Ammon's horn (tissue), 1 donor: ENCODE data around the gene SRSF4.
"Not testable (repeated sequence)": the region's sequence is repeated elsewhere in the genome, so short reads cannot be mapped to it uniquely, and the experiment has no call there.

ENCODE experiments used
- DNase-seq: peaks from one replicate; pipeline ENCODE4 v3.0.0-alpha.2; 2016; ENCODE audit warnings: low spot score

The SRSF4 gene

GRCh38 chr1:29181413-29182225 lies at the start of gene SRSF4:
SRSF4 (minus strand) TSS chr1:29181900; CDS start chr1:29181752, 148 bp downstream.
- peak; percentile 98 for DNase-seq

DNA sequence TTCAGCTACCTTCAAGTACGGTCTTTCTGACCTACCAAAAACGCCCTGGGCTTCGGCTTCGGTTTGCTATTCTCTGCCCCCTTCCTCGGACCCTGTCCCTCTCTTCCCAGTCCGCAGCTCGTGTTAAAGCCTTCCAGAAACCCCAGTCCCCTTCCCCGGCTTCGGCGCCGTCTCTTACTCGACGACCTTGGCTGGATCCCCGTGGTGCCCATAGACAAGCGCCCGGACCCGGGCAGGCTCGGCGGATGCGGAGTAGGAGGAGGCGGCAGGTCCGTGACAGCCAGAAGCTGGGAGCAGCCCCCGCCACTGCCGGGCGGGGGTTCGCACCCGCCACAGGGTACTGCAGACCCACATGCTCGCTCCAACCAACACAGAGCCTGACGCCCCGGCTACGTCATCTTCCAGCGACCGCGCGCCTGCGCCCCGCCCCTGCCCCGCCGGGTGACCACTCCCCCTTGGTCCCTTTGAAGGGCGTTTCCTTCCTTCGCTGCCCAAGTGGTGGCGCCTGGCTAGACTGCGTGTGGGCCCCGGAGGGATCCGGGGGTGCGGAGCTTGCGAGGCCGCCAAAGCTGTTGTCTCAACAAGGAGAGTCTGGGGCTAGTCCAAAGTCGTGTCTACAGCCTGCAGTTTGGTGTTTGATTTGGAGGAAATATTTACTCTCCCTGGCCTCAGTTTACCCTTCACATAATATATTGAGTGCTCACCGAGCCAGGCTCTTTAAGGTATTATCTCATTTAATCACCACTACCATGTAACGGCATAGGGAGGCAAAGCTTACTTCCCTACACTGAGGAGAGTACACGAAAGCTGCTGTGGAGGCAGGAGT lies 49.1 kb upstream of the SRSF4 start, which contains the start of gene MECR:
MECR (minus strand) TSS at position 382 of the 826 bp plus-strand sequence; CDS start at position 354, 28 bp downstream.
- DNase-seq, result peak; percentile 93

DNA sequence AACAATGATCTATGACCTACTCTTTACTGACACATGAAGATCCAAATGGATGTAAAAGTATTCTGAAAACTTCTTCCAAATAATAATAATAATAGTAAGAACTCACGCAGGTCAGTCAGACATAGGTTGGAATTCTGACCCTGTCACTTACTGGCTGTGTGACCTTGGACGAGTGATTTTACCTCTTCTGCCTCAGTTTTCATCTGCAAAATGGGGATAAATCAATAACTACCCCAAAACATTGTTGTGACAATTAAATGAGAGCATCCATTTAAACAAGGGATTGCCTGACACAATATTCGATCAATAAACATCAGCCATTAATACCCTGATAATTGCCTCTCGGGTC lies 48.5 kb upstream of the SRSF4 start:
- no peak for DNase-seq

- no peak for DNase-seq
Measured at GRCh38 chr1:29227511-29227910, 45.8 kb upstream of the SRSF4 start.

DNA sequence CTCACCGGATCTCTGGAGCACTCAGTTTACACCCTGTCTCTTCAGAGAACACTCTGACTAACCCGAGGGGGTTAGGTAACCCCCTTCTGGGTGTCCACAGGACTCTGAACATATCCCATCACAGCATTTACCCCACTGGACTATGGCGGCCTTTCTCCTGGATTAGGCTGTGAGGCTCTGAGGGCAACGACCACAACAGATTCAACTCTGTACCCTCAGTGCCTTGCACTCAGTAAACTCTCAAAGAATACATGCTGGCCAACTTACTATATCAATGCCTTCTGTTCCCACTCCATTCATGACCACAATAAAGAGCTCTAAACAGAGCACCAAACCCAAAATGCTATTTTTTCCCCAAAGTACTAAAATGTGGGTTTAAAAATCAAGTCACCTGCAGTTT lies 43.7 kb upstream of the SRSF4 start:
- DNase-seq, result no peak

DNA sequence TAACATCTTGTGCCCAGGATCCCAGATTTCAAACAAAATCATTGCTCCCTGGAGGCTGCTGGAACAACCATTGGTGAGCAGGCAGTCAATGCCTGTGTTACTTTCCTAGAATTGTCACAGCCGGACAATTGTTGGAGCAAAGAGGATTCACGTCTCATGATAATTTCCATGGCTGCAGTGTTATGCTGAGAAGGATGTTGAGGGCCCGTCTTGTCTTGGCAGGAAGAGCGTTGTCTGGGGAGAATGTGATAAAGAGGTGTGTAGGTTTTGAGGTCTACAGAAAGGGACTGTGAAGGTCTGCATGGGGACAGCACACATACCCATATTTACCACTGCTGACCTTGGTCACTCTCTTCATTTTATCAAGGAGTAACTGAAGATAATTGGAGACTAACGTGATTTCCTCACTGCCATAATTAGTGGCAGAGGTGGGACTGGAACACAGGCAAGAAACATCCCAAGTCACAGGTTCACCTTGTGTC lies 42.7 kb upstream of the SRSF4 start:
- DNase-seq, result no peak

DNA sequence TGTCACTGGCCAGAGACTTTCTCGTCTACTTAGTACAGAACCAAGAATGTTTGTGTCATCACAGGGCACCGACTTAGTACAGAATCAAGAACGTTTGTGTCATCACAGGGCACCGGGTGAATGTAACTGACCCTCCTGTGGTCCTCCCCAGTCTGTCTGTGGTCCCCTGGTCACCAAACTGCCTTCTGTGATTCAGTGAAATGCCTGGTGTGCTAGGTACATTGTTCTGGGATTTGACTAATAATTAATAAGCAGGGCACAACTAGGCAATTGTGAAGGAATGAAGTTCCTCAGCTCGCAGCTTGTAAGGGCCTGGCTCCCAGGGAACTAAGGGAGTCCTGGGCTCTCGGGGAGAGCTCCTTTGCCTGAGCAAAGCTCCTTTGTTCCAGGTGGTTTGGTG lies 41.8 kb upstream of the SRSF4 start:
- DNase-seq, result no peak

- no peak for DNase-seq
Measured at GRCh38 chr1:29222686-29223085, 41.0 kb upstream of the SRSF4 start.

GRCh38 chr1:29222260-29222659 lies 40.6 kb upstream of the SRSF4 start:
- not testable (repeated sequence) for DNase-seq

DNA sequence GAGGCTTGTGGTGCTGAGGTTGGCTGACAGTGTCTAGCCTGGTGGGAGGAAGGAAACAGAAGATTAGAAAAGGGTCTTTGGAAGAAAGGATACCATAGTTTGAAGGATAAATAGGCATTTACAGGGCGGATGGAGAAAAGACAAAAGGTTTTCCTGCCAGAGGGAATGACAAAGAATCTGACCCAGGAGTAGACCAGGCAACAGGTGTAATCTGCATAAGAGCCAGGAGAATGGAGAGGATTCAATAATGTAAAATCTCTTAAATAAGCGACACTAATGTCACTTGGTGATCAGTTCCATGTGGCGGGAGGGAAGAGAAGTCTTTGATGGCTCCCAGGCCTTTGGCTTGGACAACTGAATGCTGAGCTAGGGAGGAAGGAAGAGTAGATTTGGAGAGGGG lies 39.6 kb upstream of the SRSF4 start:
- no peak for DNase-seq

- no peak for DNase-seq
Measured at GRCh38 chr1:29218223-29218622, 36.5 kb upstream of the SRSF4 start.

GRCh38 chr1:29217633-29218032 lies 35.9 kb upstream of the SRSF4 start:
- DNase-seq, result no peak

DNA sequence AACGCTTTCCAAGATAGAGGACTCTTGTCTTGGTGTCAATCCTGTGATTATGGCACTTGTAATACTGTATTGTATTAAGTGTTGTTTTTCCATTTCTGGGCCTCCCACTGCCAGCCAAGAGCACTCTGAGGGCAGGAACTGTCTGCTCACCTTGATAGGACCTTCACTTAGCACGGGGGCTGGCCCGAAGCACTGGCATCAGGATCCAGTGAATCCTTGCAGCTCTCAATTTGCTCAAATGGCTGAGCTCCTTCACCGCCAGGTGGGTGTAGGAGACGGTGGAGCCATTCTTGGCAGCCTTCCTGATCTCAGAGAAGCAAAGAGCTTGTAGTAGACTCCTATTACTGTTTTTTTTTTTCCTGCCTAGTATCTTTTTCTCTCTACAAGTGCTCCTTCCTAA lies 31.4 kb upstream of the SRSF4 start:
- DNase-seq, result no peak

DNA sequence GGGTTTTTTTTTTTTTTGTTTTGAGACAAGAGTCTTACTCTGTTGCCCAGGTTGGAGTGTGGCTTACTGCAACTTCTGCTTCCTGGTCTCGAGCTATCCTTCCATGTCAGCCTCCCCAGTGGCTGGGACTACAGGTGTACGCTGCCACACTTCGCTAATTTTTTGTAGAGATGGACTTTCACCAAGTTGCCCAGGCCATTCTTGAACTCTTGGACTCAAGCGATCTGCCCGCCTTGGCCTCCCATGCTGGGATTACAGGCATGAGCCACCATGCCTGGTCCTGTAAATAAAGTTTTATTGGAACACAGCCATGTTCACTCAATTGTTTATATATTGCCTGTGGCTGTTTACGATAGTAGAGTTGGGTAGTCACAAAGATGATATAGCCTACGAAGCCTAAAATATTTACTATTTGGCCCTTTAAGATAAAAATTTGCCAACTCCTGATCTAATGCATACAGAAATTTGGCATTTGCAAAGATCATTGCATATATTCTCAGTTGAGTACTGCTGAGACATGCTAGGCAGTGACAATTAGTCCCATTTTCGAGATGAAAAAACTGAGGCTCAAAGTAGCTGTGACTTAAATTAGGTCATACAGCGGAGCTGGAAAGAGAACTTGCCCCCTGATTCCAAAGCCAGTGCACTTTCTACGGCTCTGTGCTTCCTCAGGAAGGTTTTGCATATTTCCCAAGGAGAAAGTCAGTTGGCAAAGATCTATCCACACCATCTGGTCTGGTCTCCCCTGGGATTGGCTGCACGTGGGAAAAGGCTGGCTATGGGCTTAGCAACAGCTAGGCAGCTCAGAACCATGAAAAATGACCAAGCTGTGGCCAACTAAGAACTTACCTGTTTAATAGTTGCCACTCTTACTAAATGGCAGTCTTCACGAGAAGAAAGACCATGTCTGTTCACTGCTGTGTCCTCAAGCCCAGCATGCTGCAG lies 29.7 kb upstream of the SRSF4 start:
- no peak for DNase-seq

DNA sequence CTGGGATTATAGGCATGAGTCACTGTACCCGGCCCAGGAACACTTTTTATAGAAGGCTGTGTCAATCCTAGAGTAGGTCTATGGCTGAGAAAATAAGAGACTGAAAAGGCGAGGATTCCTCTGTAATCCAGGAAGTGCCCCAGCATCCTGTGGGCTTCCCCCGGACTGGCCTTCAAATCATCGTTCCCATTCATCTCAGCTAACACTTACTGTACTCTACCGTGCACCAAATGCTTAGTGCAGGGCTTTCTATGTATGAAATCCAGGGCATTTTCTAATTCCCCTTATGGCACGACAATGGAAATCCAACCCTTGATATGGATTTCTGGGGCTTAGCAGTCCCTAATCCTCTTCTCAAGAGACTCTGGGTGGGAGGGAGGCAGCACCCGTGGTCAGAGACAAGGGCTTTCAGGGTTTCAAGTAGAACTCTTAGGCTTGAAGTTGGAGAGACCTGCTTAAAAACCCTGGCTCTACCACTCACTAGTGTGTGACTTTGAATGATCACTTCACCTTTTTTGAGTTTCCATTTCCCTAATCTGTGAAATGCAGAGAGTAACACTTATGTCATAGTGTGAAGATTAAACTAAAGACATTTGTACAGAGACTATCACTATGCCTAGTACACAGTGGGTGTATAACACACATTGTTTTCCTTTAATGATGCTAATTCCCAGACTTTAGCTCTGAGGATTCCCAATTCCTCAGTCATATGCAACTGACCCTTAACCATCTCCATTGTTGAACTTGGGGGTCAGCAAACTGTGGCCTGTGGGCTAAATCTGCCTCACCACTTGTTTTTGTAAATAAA lies 28.8 kb upstream of the SRSF4 start:
- no peak for DNase-seq

GRCh38 chr1:29209173-29209572 lies 27.5 kb upstream of the SRSF4 start:
- no peak for DNase-seq

DNA sequence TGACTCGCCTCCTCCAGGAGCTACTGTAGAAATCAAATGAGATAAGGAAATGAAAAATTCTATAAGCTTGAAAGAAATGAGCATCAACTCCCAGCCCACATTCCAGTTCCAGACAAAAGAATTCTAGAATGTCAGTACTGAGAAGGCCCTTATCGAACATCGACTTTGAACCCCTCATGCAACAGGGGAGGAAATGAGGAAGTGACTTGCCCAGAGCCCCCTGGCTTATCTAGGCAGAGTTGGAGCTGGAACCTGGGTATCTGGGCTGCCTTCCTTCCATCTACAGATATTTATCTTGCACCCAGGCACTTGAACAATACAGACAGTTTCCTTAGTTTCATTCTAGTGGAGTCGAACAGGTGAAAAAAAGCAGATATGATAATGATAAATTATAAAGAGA lies 26.7 kb upstream of the SRSF4 start:
- no peak for DNase-seq

DNA sequence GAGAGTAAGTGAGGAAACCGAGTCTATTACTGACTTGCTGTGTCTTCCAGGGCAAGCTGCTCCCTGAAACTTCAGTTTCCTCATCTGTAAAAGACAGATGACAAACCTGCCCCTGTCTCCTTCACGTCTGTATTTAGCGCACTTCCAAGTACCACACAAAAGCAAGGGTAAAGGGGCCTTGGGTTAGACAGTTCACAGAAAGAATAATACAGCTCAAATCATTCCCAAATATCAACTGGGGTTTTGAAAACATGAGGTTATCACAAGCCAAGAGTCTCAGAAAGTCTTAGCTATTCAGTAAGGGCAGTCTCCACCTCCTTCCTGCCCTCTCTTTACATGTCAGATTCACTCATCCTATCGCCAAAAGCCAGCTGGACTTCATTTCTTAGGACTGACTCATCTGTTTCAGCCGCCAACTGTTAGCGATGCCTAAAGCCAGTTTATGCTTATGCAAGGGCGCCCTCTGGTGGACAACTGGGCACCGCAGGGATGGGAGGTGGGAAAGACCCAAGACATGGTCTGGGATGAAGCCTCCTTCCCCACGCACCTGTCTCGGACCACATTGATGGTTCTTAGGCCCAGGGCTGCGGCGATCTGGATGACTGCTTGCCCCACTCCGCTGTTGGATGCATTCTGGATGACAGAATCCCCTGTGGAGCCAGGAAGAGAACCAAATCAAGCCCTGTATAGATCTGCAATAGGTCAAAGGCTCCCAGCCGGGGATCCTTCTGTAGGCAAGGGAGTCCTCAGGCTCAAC lies 21.1 kb upstream of the SRSF4 start:
- peak; percentile 95 for DNase-seq

DNA sequence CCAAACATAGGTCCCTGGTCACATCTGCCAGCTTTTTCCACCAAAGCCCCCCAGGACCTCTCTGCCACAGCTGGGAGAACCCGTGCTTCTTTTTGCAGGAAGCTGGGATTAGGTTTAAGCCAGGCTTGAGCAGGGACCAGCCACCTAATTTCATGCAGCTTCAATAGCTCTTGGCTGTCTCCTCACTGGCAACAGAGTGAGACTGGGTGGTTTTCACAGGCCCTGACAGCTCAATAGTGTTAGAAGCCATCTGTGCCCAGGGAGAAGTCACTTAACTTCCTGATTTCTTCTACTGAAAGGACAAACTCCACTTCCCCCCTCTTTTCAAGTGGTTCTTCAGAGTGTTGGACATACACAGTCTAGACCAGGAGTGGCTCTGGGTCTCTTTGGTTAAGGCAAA lies 20.4 kb upstream of the SRSF4 start:
- DNase-seq, result peak; percentile 20

DNA sequence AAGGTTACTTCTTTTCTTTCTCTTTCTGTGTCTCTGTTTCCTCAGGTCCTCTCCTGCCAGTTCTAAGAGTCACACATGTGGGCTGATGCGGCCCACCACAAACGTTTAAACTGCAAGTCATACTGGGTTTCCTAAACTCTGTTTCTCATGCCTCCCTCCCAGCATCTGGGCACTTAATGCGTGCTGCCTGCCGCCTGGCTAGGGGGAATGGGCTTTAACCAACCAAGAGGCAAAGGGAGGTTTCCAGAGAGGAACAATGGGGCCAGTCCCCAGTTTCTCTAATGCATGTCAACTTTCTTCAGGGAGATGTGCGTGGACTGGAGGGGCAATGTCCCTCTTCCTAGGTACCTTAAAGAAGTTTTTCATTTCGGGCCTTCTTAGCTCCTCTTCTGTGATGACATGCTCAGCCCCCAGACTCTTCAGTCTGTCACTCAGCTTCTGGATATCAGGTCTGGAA lies 19.9 kb upstream of the SRSF4 start:
- DNase-seq, result no peak
